Skeletal muscle cell (primary cell): ENCODE data around the gene MCTP2.

ENCODE experiments used
- DNase-seq: peaks from one replicate; pipeline ENCODE4 v3.0.0-alpha.2; 2010; ENCODE audit warnings: low read depth
- H3K4me3 ChIP-seq: 2 replicates; pipeline ENCODE4 v1.5.1; 2011; ENCODE audit warnings: low read depth, mild to moderate bottlenecking, control low read depth, low read length, moderate library complexity

The MCTP2 gene

GRCh38 chr15:94412979-94413746 is 181.8 kb downstream of the MCTP2 start:
- H3K4me3 ChIP-seq: no peak overlapping the region
- no peak for DNase-seq

DNA sequence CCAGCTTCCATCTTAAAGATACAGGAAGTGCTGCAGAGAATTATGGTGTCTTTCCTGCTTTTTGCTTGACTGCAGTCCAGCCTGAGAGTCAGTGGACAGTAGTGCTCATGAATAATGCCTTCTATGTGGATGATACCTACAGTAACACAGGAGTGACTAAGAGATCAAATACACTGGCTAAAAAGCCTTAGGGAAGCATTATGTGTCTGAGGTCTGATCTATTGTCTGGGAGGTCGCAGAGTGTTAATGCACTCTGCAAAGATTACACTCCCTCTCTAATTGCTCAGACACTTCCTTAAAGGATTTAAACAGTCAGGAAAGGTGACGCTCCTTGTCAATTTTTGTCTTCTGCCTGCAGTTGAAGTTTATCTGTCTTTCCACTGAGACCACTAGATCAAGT is 183.6 kb downstream of the MCTP2 start:
- H3K4me3 ChIP-seq: no peak overlapping the region
- no peak for DNase-seq

DNA sequence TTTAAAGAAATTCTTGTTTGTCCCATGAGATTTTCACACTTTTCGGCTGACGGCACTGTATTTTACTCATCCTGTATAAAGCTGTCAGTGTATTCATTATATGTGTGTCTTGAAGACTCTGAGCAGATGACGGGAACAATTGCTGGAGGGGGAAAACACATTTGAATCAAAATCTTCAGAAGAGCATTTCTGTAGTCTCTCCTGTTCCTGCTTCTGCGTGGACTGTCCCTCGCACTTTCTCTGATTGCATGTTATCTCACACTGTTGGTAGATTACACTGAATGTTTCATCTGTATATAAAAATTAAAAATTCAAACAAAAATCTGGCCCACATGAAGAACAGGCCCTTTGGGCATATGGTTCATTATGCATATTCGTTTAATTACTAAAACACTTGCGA is 184.9 kb downstream of the MCTP2 start:
- DNase-seq: no peak
- H3K4me3 ChIP-seq: no peak overlapping the region

DNA sequence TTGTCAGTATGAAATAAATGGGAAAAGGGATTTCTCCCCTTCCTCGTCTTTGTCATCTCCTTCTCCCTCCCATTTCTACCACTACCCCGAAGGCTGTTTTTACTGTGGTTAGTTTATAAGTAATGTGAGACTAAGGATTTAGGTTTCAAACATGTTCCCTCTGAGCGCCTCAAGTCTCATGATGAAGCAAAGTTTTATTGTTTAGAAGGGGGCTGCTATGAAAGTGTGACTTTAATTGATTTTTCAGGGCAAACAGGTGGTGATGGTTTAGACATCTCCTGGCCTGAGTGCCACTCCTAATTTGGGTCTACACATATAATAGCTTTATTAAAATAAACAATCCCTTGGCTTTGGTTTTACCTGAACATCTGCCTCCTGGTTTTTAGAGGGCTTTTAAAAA is 185.5 kb downstream of the MCTP2 start:
- H3K4me3 ChIP-seq: no peak overlapping the region
- no peak for DNase-seq

DNA sequence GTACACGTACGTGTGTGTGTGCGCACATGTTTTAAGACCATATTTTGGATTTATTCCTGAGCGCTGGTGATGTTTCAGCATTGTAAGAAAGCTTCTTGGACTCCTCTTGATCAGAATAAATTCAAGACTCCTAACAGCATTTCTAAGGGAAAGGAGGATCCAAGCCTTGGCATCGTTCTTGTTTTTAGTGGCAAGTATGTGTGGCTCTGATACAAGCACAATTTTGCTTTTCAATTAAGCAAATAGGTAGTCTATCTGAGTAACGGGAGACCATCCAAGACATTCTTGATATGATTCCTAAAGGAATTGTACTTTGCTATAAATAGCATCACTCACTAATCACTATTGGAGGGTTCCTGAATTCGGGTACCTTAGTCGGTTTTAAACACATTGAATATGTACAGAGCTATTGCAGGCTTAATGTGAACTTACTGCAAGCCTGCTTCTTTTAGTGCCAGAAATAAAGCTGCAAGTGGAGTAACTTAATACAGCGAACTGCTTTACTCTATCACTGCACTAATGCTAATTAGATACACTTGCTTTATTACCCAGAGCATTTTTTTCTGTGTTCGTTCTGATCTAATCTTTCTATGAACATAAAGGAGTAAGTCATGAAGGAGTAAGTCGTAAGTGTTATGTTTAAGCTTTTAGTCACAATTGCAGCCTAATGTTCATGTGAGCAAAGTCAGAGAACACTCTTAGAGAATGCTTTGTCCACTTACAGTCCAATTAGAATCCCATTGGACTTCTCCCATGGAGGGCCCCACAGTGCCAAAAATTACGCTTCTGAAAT is 186.3 kb downstream of the MCTP2 start:
- no peak for DNase-seq

GRCh38 chr15:94421706-94422105 is 190.3 kb downstream of the MCTP2 start:
- no peak overlapping the region for H3K4me3 ChIP-seq
- DNase-seq: no peak

More for the DNA sequence above, 186.3 kb downstream of the MCTP2 start:
- H3K4me3 ChIP-seq: no peak overlapping the region

DNA sequence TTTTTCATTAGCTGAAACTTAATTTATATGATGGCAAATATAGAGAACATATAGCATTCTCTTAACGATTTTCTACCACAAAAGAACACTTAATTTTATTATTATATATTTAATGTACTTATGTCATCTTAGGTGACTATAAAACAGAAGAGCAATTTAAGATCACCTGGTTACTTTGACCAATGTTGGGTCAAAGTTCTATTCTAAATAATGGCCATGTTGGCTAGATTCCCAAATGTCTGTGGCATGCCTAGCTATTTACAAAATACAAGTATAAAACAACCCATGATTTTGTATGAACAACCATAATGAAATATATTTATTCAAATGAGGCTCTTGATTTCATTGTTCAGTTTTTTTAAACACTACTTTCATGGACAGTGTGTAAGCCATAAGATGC is 200.9 kb downstream of the MCTP2 start:
- H3K4me3 ChIP-seq: no peak overlapping the region
- DNase-seq: no peak

- DNase-seq: no peak
- H3K4me3 ChIP-seq: no peak overlapping the region
These were observed 207.8 kb downstream of the MCTP2 start for GRCh38 chr15:94439158-94439557.

- DNase-seq: no peak
These were observed 210.4 kb downstream of the MCTP2 start for GRCh38 chr15:94441760-94442159.

GRCh38 chr15:94442480-94442879 is 211.1 kb downstream of the MCTP2 start:
- no peak overlapping the region for H3K4me3 ChIP-seq
- no peak for DNase-seq

More at GRCh38 chr15:94441760-94442159, 210.4 kb downstream of the MCTP2 start:
- H3K4me3 ChIP-seq: no peak overlapping the region

- H3K4me3 ChIP-seq: no peak overlapping the region
- DNase-seq: no peak
These were observed 211.8 kb downstream of the MCTP2 start for GRCh38 chr15:94443186-94443585.

DNA sequence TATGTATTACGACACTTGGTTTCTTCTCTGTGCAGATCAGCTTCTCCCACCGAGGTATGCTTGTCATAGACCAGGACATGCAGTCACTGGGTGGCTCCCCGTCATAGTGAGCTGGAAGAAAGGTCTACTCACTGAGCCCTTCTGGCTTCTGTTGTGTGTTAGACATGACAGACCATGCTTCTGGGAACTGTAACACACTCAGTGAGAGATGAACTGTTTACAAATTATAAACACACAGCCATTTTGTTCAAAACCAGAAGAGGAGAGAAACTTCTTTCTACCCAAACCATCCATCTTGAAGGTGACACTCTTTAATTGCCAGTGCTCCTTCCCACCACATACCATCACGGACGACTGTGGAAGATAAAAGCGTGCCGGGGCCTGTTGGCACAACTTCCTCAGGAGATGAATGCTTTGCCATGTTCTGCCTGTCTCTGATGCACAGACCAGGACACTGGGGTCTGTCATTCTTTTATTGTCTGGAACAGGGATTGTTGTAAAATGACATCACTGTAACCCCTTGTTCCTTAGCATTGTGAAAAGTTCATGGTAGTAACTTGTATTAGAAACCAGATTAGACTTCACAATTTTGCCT is 214.3 kb downstream of the MCTP2 start:
- H3K4me3 ChIP-seq: no peak overlapping the region
- DNase-seq: no peak

GRCh38 chr15:94446441-94446840 is 215.1 kb downstream of the MCTP2 start:
- no peak overlapping the region for H3K4me3 ChIP-seq
- DNase-seq: no peak

DNA sequence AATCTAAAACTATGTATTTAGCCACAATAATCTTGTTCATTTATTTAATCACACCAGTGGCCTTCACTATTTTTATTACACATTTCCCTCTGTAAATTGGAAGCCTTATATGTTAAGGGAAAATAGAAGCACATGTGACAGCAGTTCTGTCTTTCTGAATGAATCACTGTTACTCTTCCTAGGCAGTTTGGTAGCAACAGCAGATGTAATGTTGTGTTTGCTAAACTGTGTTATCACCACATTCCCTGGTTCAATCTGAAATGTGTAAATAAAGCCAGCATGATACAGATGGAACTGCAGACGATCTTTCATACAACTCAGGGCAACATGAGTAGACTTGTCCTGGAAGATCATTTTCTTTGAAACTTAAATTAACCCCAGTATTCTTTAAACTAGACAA is 220.1 kb downstream of the MCTP2 start:
- DNase-seq: no peak
- H3K4me3 ChIP-seq: no peak overlapping the region

- no peak for DNase-seq
- H3K4me3 ChIP-seq: no peak overlapping the region
These were observed 222.0 kb downstream of the MCTP2 start for GRCh38 chr15:94453227-94453988.

DNA sequence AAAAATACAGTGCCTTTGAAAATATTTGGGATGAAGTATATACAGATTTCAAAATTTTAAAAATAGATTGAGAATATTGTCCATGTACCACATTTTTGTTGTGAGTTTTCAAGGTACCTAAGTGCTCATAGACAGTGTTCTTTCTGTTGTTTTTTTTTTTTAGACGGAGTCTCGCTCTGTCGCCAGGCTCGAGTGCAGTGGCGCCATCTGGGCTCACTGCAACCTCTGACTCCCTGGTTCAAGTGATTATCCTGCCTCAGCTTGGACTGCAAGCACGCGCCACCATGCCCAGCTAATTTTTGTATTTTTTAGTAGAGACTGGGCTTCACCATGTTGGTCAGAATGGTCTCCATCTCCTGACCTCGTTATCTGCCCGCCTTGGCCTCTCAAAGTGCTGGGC is 223.9 kb downstream of the MCTP2 start:
- no peak for DNase-seq
- H3K4me3 ChIP-seq: no peak overlapping the region

DNA sequence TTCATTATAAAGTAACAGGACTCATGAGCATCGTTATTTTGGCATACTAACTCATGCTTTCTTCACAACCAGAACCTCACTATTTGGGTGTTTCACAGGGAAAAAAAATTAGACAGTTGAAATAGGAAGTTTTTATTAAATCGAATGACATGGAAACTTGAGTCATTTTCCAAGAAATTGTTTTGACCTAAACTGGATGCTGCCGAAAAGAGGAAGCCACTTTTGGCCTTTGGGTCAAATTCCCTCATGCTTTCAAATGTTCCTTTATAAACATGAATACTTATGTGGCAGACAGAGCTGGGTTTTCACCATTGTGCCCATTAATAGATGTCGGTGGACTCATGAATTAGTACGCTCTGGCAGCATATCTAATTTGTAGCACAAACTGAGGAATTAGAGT is 224.9 kb downstream of the MCTP2 start:
- no peak for DNase-seq
- H3K4me3 ChIP-seq: no peak overlapping the region

GRCh38 chr15:94457661-94458060 is 226.3 kb downstream of the MCTP2 start:
- no peak overlapping the region for H3K4me3 ChIP-seq
- no peak for DNase-seq

- no peak for DNase-seq
- H3K4me3 ChIP-seq: no peak overlapping the region
These were observed 229.3 kb downstream of the MCTP2 start for GRCh38 chr15:94460624-94461023.

DNA sequence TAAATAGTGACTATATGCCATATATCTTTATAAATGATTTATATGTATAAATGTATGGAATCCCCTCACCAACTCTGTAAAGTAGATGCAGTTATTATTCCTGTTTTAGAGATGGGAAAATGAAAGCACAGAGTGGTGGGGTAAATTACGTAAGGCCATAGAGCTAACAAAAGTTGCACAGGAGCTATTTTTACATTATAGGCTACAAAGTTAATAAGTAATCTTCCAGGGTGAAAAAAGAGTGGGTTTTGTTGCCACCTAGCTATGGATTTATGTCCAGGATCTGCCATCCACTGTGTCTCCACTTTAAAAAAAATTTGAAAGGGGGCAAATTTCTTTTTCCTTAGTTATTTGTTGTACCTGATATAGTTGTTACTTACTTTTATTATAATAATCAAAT is 235.7 kb downstream of the MCTP2 start:
- H3K4me3 ChIP-seq: no peak overlapping the region
- no peak for DNase-seq
